Breast epithelium (tissue), 4 donors: ENCODE measurements around the gene UBALD1. TPM values are rescaled to one million over a fixed set of nuclear protein-coding genes. Genes with fewer than 3 reads are reported as not detected.

Experiments used
- DNase-seq, 2 donors: peaks; one replicate each; pipeline ENCODE4 v3.0.0-alpha.2; 2019; ENCODE audit warnings: low spot score in 2 of 2
- H3K27ac ChIP-seq, 2 donors: fragments of 200-600 bp; sonication (generic) in 1 of 2; one replicate each; pipeline ENCODE4 v1.5.1; 2016 to 2019; ENCODE audit warnings: mild to moderate bottlenecking in 1 of 2
- H3K27me3 ChIP-seq, 2 donors: fragments of 200-600 bp; sonication (generic) in 1 of 2; one replicate each; pipeline versions ENCODE4 v1.5.1 to v1.6.0; 2017 to 2019; ENCODE audit warnings: control low read depth in 1 of 2, mild to moderate bottlenecking in 1 of 2
- H3K36me3 ChIP-seq: fragments of 200-600 bp; one replicate; pipeline ENCODE4 v1.5.1; 2019
- H3K4me1 ChIP-seq, 2 donors: fragments of 200-600 bp; sonication (generic); one replicate each; pipeline ENCODE4 v1.5.1; 2016 to 2019; ENCODE audit warnings: control low read depth in 1 of 2
- H3K4me3 ChIP-seq, 3 donors: fragments of 200-600 bp; sonication (generic); 1 replicate in 2 of 3; 2 replicates in 1 of 3; pipeline ENCODE4 v1.5.1; 2016 to 2019; ENCODE audit warnings: mild to moderate bottlenecking in 3 of 3, moderate library complexity in 2 of 3
- H3K9me3 ChIP-seq, 2 donors: fragments of 200-600 bp; sonication (generic) in 1 of 2; one replicate each; pipeline ENCODE4 v1.5.1; 2016 to 2019; ENCODE audit warnings: control low read depth in 1 of 2
- CTCF ChIP-seq, 3 donors: fragments of 450-650 bp; IDR thresholded peaks; one replicate each; pipeline ENCODE4 v1.5.1; 2016 to 2017; ENCODE audit warnings: antibody characterized with exemption in 3 of 3, mild to moderate bottlenecking in 3 of 3, moderate library complexity in 3 of 3
- POLR2A ChIP-seq: fragments of 450-650 bp; IDR thresholded peaks from one replicate; pipeline ENCODE4 v1.6.1; 2016; ENCODE audit warnings: antibody characterized with exemption, mild to moderate bottlenecking, moderate library complexity
- POLR2AphosphoS5 ChIP-seq, 3 donors: sonication (generic); formaldehyde crosslinking; IDR thresholded peaks; one replicate each; pipeline ENCODE4 v1.6.1; 2017; ENCODE audit warnings: antibody characterized with exemption in 3 of 3
- intact Hi-C: fragments of 100-400 bp; cut with DNase I; formaldehyde crosslinking; loops from one replicate; pipeline ENCODE4 v1.15.1; 2023; ENCODE audit warnings: low total_unique reads
- total RNA-seq, 3 donors: library from RNA; depleted of rRNA; stranded (reverse); fragments of >200 nt; gene quantifications; one replicate each; pipeline ENCODE4 v1.1.0, GENCODE V29; 2016

Gene UBALD1
- total RNA-seq, 3 donors from 2014 or later: 5.8 to 11.3 (median 7.2) TPM

- TF ChIP-seq POLR2AphosphoS5 (IDR thresholded peaks at IDR 0.05) (no peak), CTCF (IDR thresholded peaks at IDR 0.05) (no peak), POLR2A (no peak)
- H3K36me3 ChIP-seq: no peaks in the 10 kb centered on the region
These were observed 48.5 kb downstream of the UBALD1 start for GRCh38 chr16:4566144-4566543.

GRCh38 chr16:4564661-4565267, 49.9 kb downstream of the UBALD1 start:
- H3K27me3 ChIP-seq: no peaks in the 10 kb centered on the region
- H3K9me3 ChIP-seq: no peaks in the 10 kb centered on the region
- H3K4me3 ChIP-seq: no peak overlapping the region
- no peak for TF ChIP-seq POLR2A
- TF ChIP-seq POLR2AphosphoS5 (IDR thresholded peaks at IDR 0.05): no peak
- TF ChIP-seq CTCF (IDR thresholded peaks at IDR 0.05): no peak
- no peak overlapping the region for H3K27ac ChIP-seq
- no peak for DNase-seq
- H3K36me3 ChIP-seq: no peaks in the 10 kb centered on the region
- no peaks in the 10 kb centered on the region for H3K4me1 ChIP-seq
- intact Hi-C loops: no loop called here

More at GRCh38 chr16:4566144-4566543, 48.5 kb downstream of the UBALD1 start:
- intact Hi-C loops: no loop called here
- no peak for DNase-seq
- Histone ChIP-seq H3K27ac (no peak overlapping the region), H3K4me3 (no peak overlapping the region), H3K27me3 (no peaks in the 10 kb centered on the region), H3K9me3 (no peaks in the 10 kb centered on the region), H3K4me1 (no peaks in the 10 kb centered on the region)

- TF ChIP-seq POLR2AphosphoS5 (IDR thresholded peaks at IDR 0.05) (no peak), POLR2A (no peak), CTCF (IDR thresholded peaks at IDR 0.05) (no peak)
- Histone ChIP-seq H3K27me3 (no peaks in the 10 kb centered on the region), H3K4me1 (no peaks in the 10 kb centered on the region), H3K4me3 (no peak overlapping the region), H3K27ac (no peak overlapping the region), H3K9me3 (no peaks in the 10 kb centered on the region), H3K36me3 (no peaks in the 10 kb centered on the region)
- no peak for DNase-seq
- intact Hi-C loops: no loop called here
These were observed 53.1 kb downstream of the UBALD1 start for GRCh38 chr16:4561596-4561995.

Other genes starting within 250 kb of the UBALD1 start
- gene VASN, start 243.0 kb downstream of the UBALD1 start, total RNA-seq: 10 to 100 TPM; 14.8 to 28.5 (median 16.1) TPM
- 10 to 100 TPM; 19.7 to 25.9 (median 22.7) TPM for gene CORO7, start 198.3 kb downstream of the UBALD1 start, total RNA-seq
- gene DNAJA3, start 189.0 kb downstream of the UBALD1 start, total RNA-seq: 10 to 100 TPM; 32.6 to 54.2 (median 45.9) TPM
- gene NMRAL1, start 140.3 kb downstream of the UBALD1 start, total RNA-seq: 10 to 100 TPM; 44.5 to 57.7 (median 51.5) TPM
- gene HMOX2, start 138.5 kb downstream of the UBALD1 start, total RNA-seq: 10 to 100 TPM; 53.6 to 87.7 (median 65.9) TPM
- 1 to 10 TPM; 9.1 to 9.9 (median 9.5) TPM for gene CDIP1, start 76.1 kb downstream of the UBALD1 start, total RNA-seq
- not detected for gene C16orf96, start 58.5 kb downstream of the UBALD1 start, total RNA-seq
- gene MGRN1, start 9.9 kb upstream of the UBALD1 start, total RNA-seq: 10 to 100 TPM; 26.7 to 28.5 (median 27.9) TPM
- 10 to 100 TPM; 22.4 to 38.0 (median 32.3) TPM for gene NUDT16L1, start 78.7 kb upstream of the UBALD1 start, total RNA-seq
- 10 to 100 TPM; 12.6 to 33.1 (median 23.6) TPM for gene ANKS3, start 119.4 kb upstream of the UBALD1 start, total RNA-seq
- gene DNAAF8, start 119.6 kb upstream of the UBALD1 start, total RNA-seq: 1 to 10 TPM; 1.3 to 2.3 (median 1.8) TPM
- gene ZNF500, start 152.3 kb upstream of the UBALD1 start, total RNA-seq: 10 to 100 TPM in 2 of 3 donors, 1 to 10 TPM in 1; 8.2 to 17.0 (median 16.4) TPM
- gene SEPTIN12, start 173.5 kb upstream of the UBALD1 start, total RNA-seq: not detected
- gene SMIM22, start 180.5 kb upstream of the UBALD1 start, total RNA-seq: 10 to 100 TPM in 2 of 3 donors, not detected in 1; 49.0 to 58.7 TPM
- 10 to 100 TPM in 2 of 3 donors, 1 to 10 TPM in 1; 6.6 to 23.3 (median 21.2) TPM for gene ROGDI, start 187.7 kb upstream of the UBALD1 start, total RNA-seq
- gene GLYR1, start 232.4 kb upstream of the UBALD1 start, total RNA-seq: 10 to 100 TPM; 57.2 to 79.0 (median 58.1) TPM
- 10 to 100 TPM; 28.8 to 32.8 (median 29.1) TPM for gene UBN1, start 232.6 kb upstream of the UBALD1 start, total RNA-seq